Activated T-cell treated with anti-CD3 and anti-CD28 coated beads for 1 hour (primary cell): ENCODE measurements around the gene DOCK1.

ENCODE experiments used
- DNase-seq: peaks from one replicate; pipeline ENCODE4 v3.0.0-alpha.2; 2020; ENCODE audit warnings: low read depth

The DOCK1 gene

DNA sequence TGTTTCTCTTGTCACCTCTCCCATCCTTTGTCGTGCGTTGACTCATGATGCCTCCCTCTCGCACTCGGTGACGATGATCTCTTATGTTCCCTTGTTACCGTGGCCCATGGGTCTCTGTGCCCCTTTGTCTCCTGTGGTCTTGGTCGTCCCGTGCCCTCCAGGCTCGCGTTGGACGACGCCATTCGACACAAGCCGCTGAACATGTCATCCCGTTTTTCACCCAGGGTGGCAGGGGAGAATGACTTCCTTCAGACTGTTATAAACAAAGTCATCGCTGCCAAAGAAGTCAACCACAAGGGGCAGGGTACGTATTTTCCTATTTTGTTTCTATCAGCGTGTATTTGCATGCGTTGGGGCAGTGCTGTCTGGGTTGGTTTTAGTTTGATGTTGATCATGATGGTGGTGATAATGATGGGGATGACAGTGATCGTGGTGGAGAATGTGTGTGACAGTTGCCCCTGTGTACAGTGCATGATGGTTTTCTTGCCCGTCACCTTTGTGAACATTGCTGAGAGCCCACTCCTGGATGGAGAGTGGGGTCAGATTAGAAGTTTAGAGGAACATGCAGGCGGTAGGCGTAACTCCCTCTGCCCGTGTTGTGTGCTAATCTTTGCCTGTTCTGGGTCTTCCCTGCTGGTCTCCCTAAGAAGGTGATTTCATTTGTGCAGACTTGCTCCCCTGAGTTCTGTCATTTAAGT lies 107.0 kb downstream of the DOCK1 start:
- DNase-seq: no peak

DNA sequence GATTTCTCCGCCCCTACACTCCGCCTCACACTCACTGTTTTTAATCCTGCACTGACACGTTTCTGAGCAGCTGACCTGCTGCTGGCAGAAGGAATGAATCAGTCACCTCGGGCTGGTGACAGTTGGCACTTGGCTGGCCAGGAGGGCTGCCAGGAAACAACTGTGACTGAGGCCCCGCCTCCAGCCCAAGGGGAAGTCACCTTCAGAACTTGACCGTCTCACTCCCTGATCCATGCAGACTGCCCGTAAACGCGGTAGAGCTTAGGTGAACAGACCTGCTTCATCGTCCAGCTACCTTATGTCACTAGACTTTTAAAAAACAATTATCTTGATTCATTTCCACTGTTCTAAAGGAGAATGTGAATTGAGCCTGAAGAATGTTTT lies 107.5 kb downstream of the DOCK1 start:
- DNase-seq: no peak

- no peak for DNase-seq
Measured at GRCh38 chr10:127013211-127013656, 108.0 kb downstream of the DOCK1 start.

GRCh38 chr10:127013691-127014473 lies 108.7 kb downstream of the DOCK1 start:
- no peak for DNase-seq

- DNase-seq: no peak
Measured at GRCh38 chr10:127014671-127015070, 109.4 kb downstream of the DOCK1 start.

DNA sequence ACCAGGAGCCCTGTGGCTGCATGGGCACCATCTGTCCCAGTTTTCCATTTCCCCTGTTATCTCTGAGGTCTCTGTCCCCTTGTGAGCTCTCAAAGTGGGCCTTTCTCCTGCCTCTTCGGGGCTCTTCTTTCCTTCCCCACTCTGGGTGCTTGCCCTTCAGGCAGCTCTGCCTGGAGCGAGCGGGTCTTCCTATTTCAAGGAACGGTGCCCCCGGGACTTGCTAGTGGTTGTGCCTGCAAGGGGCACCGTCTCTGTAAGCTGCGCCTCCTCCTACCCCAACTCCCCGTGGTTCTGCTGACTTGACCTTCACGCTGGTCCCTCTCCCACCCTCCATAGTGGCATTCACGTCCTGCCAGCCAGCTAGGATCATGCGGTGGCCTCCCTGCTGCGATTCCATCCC lies 110.1 kb downstream of the DOCK1 start:
- no peak for DNase-seq

DNA sequence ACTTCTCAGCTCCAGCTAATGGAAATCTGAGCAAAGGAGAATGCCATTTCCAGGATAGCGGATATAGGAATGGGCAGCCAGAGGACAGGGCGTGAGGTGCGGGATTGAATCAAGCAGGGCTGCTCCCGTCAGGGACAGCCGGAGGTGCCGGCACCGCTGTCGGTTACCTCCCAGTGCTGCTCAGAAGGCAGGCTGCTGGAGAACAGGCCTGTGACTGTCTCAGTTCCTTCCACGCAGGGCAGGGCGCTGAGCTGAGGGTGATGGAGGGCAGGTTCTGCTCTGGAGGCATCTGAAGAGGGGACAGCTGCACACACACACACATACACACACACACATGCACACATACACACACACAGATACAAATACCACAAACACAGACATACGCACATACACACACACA lies 111.1 kb downstream of the DOCK1 start:
- DNase-seq: no peak

GRCh38 chr10:127017541-127018297 lies 112.5 kb downstream of the DOCK1 start:
- no peak for DNase-seq

DNA sequence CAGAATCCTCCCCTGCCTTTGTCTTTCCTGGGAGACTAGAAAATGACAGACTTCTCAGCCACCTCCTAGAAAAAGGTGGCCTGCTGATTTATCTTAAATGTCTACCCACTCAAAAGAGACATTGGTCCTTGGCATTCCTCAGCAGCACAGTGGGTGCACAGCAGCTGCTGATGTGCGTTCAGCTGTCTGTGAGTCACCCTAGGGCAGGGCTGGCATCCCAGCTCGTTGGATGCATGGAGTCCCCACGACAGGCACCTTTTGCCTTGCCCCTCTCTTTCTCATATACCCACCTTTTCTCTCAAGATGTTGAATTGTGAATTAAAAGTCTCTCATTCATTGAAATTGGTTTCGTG lies 113.0 kb downstream of the DOCK1 start:
- DNase-seq: no peak

GRCh38 chr10:127018766-127019165 lies 113.5 kb downstream of the DOCK1 start:
- no peak for DNase-seq

GRCh38 chr10:127020260-127020659 lies 115.0 kb downstream of the DOCK1 start:
- no peak for DNase-seq

- no peak for DNase-seq
Measured at GRCh38 chr10:127021801-127022200, 116.6 kb downstream of the DOCK1 start.

DNA sequence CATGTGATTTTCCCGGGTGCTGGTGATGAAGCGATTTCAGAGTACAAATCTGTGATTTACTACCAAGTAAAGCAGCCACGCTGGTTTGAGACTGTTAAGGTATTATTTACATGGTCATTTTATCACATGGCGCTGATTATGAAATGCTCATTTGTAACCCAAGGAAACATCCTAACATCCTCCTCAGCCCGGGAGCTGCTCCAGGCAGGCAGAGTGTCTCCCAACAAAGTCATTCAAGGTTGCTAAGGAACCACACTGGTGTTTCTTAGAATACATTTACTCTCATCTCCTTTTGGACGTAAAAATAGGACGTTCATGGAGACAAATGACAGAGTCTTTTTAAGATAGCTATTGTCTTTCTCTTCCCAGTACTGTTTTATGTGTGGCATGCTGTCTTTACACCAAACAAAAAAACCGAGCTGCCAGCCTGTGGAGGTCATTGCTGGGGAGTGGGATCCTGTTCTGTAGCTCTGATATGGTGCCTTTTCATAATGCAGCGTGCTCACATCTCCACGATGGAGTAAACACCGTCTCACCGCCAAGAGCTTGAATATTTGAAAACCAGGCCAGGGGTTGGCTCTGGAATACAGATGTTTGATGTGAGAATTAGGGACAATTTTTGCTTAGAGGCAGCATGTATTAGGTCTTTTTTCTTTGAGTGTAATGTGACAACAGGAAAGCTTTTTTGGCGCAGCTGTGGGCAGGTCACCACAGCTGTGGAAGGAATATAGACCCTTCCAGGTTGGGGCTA lies 119.6 kb downstream of the DOCK1 start:
- no peak for DNase-seq

GRCh38 chr10:127027786-127028185 lies 122.6 kb downstream of the DOCK1 start:
- DNase-seq: no peak

- no peak for DNase-seq
Measured at GRCh38 chr10:127028556-127028955, 123.3 kb downstream of the DOCK1 start.

DNA sequence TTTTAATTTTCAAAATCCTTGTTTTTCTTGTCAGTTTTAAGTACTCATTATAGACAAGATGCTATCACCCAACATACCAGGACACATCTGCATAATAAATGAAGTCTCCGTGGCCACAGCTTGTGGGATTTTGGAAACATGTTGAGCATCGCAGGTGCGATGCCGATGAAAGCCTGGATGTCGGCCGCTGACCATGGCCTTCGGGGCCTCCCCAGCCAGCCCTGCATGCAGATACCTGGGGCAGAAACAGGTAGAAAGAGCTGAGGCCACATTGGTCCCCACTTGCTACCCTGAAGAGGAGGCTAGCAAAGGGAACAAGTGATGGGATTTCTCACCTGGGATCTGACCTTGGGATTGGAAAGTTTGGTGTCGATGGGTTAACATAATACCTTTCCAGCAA lies 123.8 kb downstream of the DOCK1 start:
- DNase-seq: no peak

GRCh38 chr10:127033216-127034033 lies 128.2 kb downstream of the DOCK1 start:
- DNase-seq: no peak

DNA sequence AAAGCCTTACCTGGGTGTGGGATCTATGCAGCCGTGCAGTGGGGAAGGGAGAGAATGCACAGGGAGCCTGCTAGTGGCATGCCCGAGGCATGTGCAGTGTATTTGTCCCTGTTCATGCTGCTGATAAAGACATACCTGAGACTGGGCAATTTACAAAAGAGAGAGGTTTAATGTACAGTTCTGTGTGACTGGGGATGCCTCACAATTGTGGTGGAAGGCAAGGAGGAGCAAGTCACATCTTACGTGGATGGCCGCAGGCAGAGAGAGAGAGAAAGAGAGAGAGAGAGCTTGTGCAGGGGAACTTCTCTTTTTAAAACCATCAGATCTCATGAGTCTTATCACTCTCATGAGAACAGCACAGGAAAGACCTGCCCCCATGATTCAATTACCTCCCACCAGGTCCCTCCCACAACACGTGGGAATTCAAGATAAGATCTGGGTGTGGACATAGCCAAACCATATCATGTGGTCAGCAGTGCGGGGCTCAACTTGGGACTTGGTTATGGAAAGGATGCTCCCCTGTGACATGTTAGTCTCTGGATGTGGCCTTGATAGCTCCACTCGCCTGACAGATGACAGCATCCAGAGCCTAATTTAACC lies 128.9 kb downstream of the DOCK1 start:
- no peak for DNase-seq

DNA sequence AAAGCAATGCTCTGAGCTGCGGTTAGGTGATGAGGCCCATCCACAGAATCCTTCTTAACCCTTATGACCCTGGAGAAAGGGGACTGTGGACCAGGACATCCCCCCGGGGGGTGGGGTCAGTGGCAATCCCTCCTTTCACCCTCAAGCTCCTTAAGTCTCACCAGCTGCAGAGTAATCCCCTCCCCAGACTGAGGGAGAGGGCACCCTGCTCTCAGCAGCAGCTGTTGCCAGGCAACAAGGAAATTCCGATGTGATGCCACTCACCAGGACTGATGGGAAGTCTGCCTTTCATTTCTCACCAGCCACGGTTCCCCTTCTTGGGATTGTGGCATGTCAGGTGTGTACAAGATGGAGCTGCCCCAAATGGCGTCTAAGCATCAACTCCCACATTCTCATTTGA lies 129.6 kb downstream of the DOCK1 start:
- DNase-seq: no peak

GRCh38 chr10:127035827-127036226 lies 130.6 kb downstream of the DOCK1 start:
- DNase-seq: no peak

- no peak for DNase-seq
Measured at GRCh38 chr10:127036987-127037386, 131.8 kb downstream of the DOCK1 start.
